K562 (cell line): ENCODE data around the gene MEA1. TPM values are rescaled to one million over a fixed set of nuclear protein-coding genes. Genes with fewer than 3 reads are reported as not detected.

Experiments used
- ARNT ChIP-seq, 2 experiments: fragments of 450-650 bp; IDR thresholded peaks; 2 replicates each; pipeline ENCODE4 v1.6.1; 2016; ENCODE audit warnings: mild to moderate bottlenecking in 1 of 2
- BCL6 ChIP-seq: fragments of 250-450 bp; sonication (Bioruptor Pico); IDR thresholded peaks from 2 replicates; pipeline ENCODE4 v1.4.0; 2020
- CCNT2 ChIP-seq: IDR thresholded peaks from 2 replicates; pipeline ENCODE4 v1.6.1; 2011; ENCODE audit warnings: borderline replicate concordance, low read depth, mild to moderate bottlenecking, moderate library complexity, mixed read lengths, low read length; ENCODE audit not compliant: insufficient read length; ENCODE audit errors: extremely low read depth
- CTBP1 ChIP-seq: fragments of 450-650 bp; IDR thresholded peaks from 2 replicates; pipeline ENCODE4 v1.6.1; 2016; ENCODE audit warnings: borderline replicate concordance
- KLF16 ChIP-seq: IDR thresholded peaks from 2 replicates; pipeline ENCODE4 v1.6.1; 2016; ENCODE audit warnings: antibody characterized with exemption
- MCM5 ChIP-seq: fragments of 450-650 bp; IDR thresholded peaks from 2 replicates; pipeline ENCODE4 v1.6.1; 2016; ENCODE audit warnings: low read depth
- MTA3 ChIP-seq: fragments of 450-650 bp; formaldehyde crosslinking; IDR thresholded peaks from 2 replicates; pipeline ENCODE4 v1.6.1; 2017; ENCODE audit warnings: mild to moderate bottlenecking, borderline replicate concordance
- NKRF ChIP-seq: fragments of 450-650 bp; IDR thresholded peaks from 2 replicates; pipeline ENCODE4 v1.6.1; 2016; ENCODE audit warnings: borderline replicate concordance
- PCBP1 ChIP-seq: fragments of 200-400 bp; formaldehyde crosslinking; IDR thresholded peaks from 2 replicates; pipeline ENCODE4 v1.6.1; 2018; ENCODE audit warnings: mild to moderate bottlenecking, low read depth, low read length; ENCODE audit not compliant: poor library complexity, severe bottlenecking
- POLR3A ChIP-seq: IDR thresholded peaks from 2 replicates; pipeline ENCODE4 v1.6.1; 2011; ENCODE audit warnings: borderline replicate concordance, mild to moderate bottlenecking, moderate library complexity; ENCODE audit not compliant: insufficient read length, insufficient read depth; ENCODE audit errors: extremely low read depth
- ZBTB43 ChIP-seq: sonication (generic); formaldehyde crosslinking; IDR thresholded peaks from 2 replicates; pipeline ENCODE4 v1.8.0; 2023; ENCODE audit warnings: mild to moderate bottlenecking, missing genetic modification reagents
- ZBTB7A ChIP-seq: IDR thresholded peaks from 2 replicates; pipeline ENCODE4 v1.6.1; 2011; ENCODE audit warnings: low read depth, mild to moderate bottlenecking, low read length, moderate library complexity, borderline replicate concordance; ENCODE audit not compliant: control insufficient read depth
- ZNF263 ChIP-seq: sonication (generic); formaldehyde crosslinking; IDR thresholded peaks from 2 replicates; pipeline ENCODE4 v1.8.0; 2022; ENCODE audit warnings: mild to moderate bottlenecking, missing genetic modification reagents, borderline replicate concordance
- ZNF280A ChIP-seq: fragments of 450-650 bp; IDR thresholded peaks from 2 replicates; pipeline ENCODE4 v1.6.1; 2018; ENCODE audit warnings: mild to moderate bottlenecking, low read depth; ENCODE audit not compliant: partially characterized antibody
- ZNF512 ChIP-seq: IDR thresholded peaks from 2 replicates; pipeline ENCODE4 v1.6.1; 2016; ENCODE audit warnings: missing genetic modification characterization, missing compliant biosample characterization
- ZNF584 ChIP-seq: fragments of 200-800 bp; sonication (Bioruptor generic); IDR thresholded peaks from 2 replicates; pipeline ENCODE4 v1.6.1; 2016; ENCODE audit warnings: low read depth, mild to moderate bottlenecking, missing genetic modification characterization, missing compliant biosample characterization
- ZNF77 ChIP-seq: fragments of 250-450 bp; sonication (Bioruptor Pico); IDR thresholded peaks from 2 replicates; pipeline ENCODE4 v1.5.0; 2020
- polyA plus RNA-seq, 8 experiments: library from polyadenylated mRNA; depleted of rRNA in 4 of 8; stranded (reverse) in 5 of 8; unstranded in 3 of 8; fragments of >200 nt; fragmentation: Nextera tagmentation in 2 of 8; fragmentation: Illumina TruSeq in 1 of 8; extraction: Ambion mirVana in 2 of 8; extraction: Trizol in 1 of 8; gene quantifications; 2 replicates each; pipeline versions ENCODE4 v1.2.1 to v1.2.3, GENCODE V29; 2011 to 2014; ENCODE audit warnings: inconsistent platforms in 1 of 8, missing spikeins in 1 of 8
- total RNA-seq, 7 experiments: library from RNA; depleted of rRNA in 6 of 7; stranded (reverse); fragments of >200 nt in 6 of 7; fragmentation: Illumina TruSeq in 2 of 7; extraction: Trizol in 2 of 7; gene quantifications; 2 replicates each; pipeline versions ENCODE4 v1.2.1 to v1.2.3, GENCODE V29; 2011 to 2021; ENCODE audit warnings: low replicate concordance in 1 of 7
- TF ChIP-seq, protein P1 (sequence below), 3 experiments: fragments of 200-800 bp in 1 of 3; sonication (Bioruptor generic) in 1 of 3; sonication (generic) in 1 of 3; formaldehyde crosslinking in 1 of 3; IDR thresholded peaks; 2 replicates each; pipeline versions ENCODE4 v1.6.1 to v1.8.0; 2016 to 2022; ENCODE audit warnings: mild to moderate bottlenecking in 2 of 3, missing compliant biosample characterization in 2 of 3, missing genetic modification characterization in 2 of 3, missing genetic modification reagents in 1 of 3

Gene MEA1
- total and polyA plus RNA-seq, 9 of the 15 experiments (the other 6 are each of a cell fraction or from before 2014, with no cell fraction given), result 86.8 to 210 (median 152) TPM

- TF ChIP-seq ARNT (IDR thresholded peaks at IDR 0.05) (peak in 1 of 2 experiments; percentile 71; a peak in 1 of 4 replicates), MCM5 (no peak), CTBP1 (no peak; the same call in none of the 2 replicates), BCL6 (CRISPR knock-in tag) (no peak), PCBP1 (no peak), ZNF512 (tag) (no peak), ZNF280A (no peak), ZBTB7A (peak; percentile 86; the same call in 1 of the 2 replicates), ZNF263 (CRISPR knock-in tag) (no peak; the same call in 1 of the 2 replicates), CCNT2 (no peak), ZNF584 (CRISPR knock-in tag) (peak; percentile 25; the same call in 1 of the 2 replicates), ZNF77 (CRISPR knock-in tag) (no peak), KLF16 (no peak), ZBTB43 (CRISPR knock-in tag) (no peak), MTA3 (peak; percentile 49; the same call in 1 of the 2 replicates), NKRF (peak; percentile 72; the same call in 1 of the 2 replicates), POLR3A (no peak)
- TF ChIP-seq, protein P1, sequence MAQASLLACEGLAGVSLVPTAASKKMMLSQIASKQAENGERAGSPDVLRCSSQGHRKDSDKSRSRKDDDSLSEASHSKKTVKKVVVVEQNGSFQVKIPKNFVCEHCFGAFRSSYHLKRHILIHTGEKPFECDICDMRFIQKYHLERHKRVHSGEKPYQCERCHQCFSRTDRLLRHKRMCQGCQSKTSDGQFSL (CRISPR knock-in tag; IDR thresholded peaks at IDR 0.05), result no peak
- TF ChIP-seq, protein P1 (tag; IDR thresholded peaks at IDR 0.05), result no peak
Observed at GRCh38 chr6:42978839-42979522, 34.8 kb downstream of the MEA1 start, which contains the start of gene PEX6 (continued).
